Measurements from ENCODE around the gene ZNF683. TPM values are rescaled to one million over a fixed set of nuclear protein-coding genes. Genes with fewer than 3 reads are reported as not detected.
"Not testable (repeated sequence)": the region's sequence is repeated elsewhere in the genome, so short reads cannot be mapped to it uniquely, and the experiment has no call there.

Gene ZNF683
- total RNA-seq = not detected

GRCh38 chr1:26372611-26373010 lies at the start of gene ZNF683:
Gene ZNF683, minus strand, starts transcription at chr1:26372750. Its CDS starts 4,179 bp downstream, at chr1:26368571.
- H3K27me3 ChIP-seq; H3K4me3 ChIP-seq; H3K9me3 ChIP-seq; H3K4me1 ChIP-seq; DNase-seq (ENCODE audit: low spot score in 2 of 2); intact Hi-C loops (cut with DNase I); H3K36me3 ChIP-seq; H3K27ac ChIP-seq: not testable (repeated sequence)

- no peak for DNase-seq (ENCODE audit: low spot score in 2 of 2)
- H3K36me3 ChIP-seq = no peaks in the 10 kb centered on the region
- intact Hi-C loops (cut with DNase I) = no loop called here
- no peaks in the 10 kb centered on the region for H3K4me1 ChIP-seq
- H3K27ac ChIP-seq = no peak overlapping the region
- H3K4me3 ChIP-seq = no peak overlapping the region
- no peaks in the 10 kb centered on the region for H3K9me3 ChIP-seq
- TF ChIP-seq, protein P1, sequence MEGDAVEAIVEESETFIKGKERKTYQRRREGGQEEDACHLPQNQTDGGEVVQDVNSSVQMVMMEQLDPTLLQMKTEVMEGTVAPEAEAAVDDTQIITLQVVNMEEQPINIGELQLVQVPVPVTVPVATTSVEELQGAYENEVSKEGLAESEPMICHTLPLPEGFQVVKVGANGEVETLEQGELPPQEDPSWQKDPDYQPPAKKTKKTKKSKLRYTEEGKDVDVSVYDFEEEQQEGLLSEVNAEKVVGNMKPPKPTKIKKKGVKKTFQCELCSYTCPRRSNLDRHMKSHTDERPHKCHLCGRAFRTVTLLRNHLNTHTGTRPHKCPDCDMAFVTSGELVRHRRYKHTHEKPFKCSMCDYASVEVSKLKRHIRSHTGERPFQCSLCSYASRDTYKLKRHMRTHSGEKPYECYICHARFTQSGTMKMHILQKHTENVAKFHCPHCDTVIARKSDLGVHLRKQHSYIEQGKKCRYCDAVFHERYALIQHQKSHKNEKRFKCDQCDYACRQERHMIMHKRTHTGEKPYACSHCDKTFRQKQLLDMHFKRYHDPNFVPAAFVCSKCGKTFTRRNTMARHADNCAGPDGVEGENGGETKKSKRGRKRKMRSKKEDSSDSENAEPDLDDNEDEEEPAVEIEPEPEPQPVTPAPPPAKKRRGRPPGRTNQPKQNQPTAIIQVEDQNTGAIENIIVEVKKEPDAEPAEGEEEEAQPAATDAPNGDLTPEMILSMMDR (IDR thresholded peaks at IDR 0.05) = no peak
- peaks cover 11% of the 10 kb centered on the region for H3K27me3 ChIP-seq
Measured at GRCh38 chr1:26419494-26419893, 46.9 kb upstream of the ZNF683 start.

GRCh38 chr1:26418865-26419349 lies 46.4 kb upstream of the ZNF683 start:
- TF ChIP-seq, protein P1 (IDR thresholded peaks at IDR 0.05) = no peak
- H3K9me3 ChIP-seq = no peaks in the 10 kb centered on the region
- H3K27me3 ChIP-seq = peaks cover 11% of the 10 kb centered on the region
- intact Hi-C loops (cut with DNase I) = no loop called here
- H3K4me1 ChIP-seq = no peaks in the 10 kb centered on the region
- H3K27ac ChIP-seq = no peak overlapping the region
- no peak for DNase-seq (ENCODE audit: low spot score in 2 of 2)
- H3K36me3 ChIP-seq = no peaks in the 10 kb centered on the region
- no peak overlapping the region for H3K4me3 ChIP-seq

DNA sequence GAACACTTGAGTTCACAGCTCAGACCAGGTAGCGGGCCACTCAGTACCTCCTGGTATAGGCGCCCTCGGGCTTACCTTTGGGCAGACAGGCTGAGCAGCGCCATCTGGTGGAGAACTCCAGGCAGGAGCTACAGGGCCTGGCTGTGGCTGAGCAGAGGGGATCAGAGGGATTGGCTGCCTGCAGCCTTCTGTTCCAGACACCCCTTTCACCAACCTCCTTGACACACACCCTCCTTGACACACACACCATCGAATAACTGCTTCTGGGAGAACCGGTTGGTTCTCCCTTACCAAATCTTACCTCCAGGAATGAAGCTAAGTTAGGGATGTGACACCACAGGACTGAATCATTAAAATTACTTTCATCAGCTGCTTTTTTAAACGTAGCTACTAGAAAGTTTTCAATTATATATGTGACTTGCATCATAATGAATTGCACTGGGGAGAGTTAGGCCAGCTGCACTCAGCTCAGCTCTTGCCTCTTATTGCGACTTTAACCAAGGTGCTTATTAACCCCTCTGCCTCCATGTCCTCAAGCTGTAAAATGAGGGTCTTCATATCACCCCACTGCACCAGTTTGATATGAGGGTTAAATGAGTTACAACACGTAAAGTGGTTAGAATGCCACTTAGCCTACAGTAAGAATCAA lies 44.7 kb upstream of the ZNF683 start:
- Histone ChIP-seq H3K36me3 (no peaks in the 10 kb centered on the region), H3K27ac (no peak overlapping the region), H3K4me1 (no peaks in the 10 kb centered on the region), H3K9me3 (no peaks in the 10 kb centered on the region), H3K4me3 (no peak overlapping the region), H3K27me3 (peaks cover 11% of the 10 kb centered on the region)
- peak in 1 of 2 donors; percentile 72 for DNase-seq (ENCODE audit: low spot score in 2 of 2)
- TF ChIP-seq, protein P1 (IDR thresholded peaks at IDR 0.05) = peak; percentile 35 to 65 (median 59)
- intact Hi-C loops (cut with DNase I) = no loop called here

DNA sequence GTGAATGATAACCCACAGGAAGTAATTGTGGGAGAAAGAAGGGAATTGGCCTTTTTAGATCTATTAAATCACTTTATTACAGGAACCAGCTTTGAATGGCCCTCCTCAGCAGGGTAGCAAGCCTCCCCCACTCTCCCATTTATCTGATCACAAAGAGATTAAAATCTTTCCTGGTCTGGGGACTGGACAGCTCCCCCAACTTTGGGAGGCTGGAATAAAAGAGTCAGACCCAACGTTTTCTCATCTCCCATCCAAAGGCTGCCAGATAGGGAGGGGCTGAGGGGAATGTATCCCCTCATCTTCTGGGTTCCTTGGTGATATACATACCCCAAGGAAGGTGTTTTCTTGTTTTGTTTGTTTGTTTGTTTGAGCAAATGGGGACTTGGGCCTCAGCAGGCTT lies 40.5 kb upstream of the ZNF683 start:
- no peaks in the 10 kb centered on the region for H3K4me1 ChIP-seq
- H3K36me3 ChIP-seq = no peaks in the 10 kb centered on the region
- peaks cover 25% of the 10 kb centered on the region for H3K27me3 ChIP-seq
- DNase-seq (ENCODE audit: low spot score in 2 of 2) = no peak
- H3K27ac ChIP-seq = no peak overlapping the region
- no peaks in the 10 kb centered on the region for H3K9me3 ChIP-seq
- intact Hi-C loops (cut with DNase I) = no loop called here
- H3K4me3 ChIP-seq = no peak overlapping the region
- TF ChIP-seq, protein P1 (IDR thresholded peaks at IDR 0.05) = no peak

DNA sequence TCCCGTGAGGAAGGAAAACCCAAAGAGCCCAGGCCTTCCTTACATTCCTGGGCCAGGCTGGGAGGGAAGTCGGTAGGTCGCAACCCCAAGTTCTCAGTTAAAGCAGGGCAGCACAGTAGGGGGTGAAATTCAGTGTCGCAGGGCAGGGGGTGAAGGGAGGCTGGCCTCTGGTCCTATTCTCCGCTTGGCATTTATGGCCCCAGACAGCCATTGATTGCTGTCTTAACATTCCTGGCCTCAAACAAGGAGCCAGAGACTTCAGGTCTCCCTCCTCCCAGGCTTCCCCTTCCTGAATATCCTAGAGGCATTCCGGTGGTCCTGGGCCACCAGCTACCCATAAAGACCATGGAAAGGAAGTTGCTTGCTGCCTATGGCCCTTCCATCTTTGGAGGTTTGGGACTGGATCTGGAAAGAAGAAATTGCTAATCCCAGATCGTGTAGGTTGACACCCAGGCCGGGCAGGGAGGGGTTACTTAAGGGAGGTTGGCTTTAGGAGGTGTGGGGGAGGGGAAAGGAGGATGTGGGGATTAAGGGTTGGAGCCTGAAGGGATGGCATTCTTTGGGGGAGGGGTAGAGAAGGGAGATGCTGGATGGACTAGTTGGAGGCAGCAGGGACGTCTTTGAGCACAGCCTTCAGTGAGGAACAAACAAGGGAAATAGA lies 39.8 kb upstream of the ZNF683 start:
- Histone ChIP-seq H3K4me1 (no peaks in the 10 kb centered on the region), H3K27ac (no peak overlapping the region), H3K4me3 (no peak overlapping the region), H3K27me3 (peaks cover 25% of the 10 kb centered on the region), H3K9me3 (no peaks in the 10 kb centered on the region), H3K36me3 (no peaks in the 10 kb centered on the region)
- intact Hi-C loops (cut with DNase I) = no loop called here
- TF ChIP-seq, protein P1 (IDR thresholded peaks at IDR 0.05) = no peak
- DNase-seq (ENCODE audit: low spot score in 2 of 2) = no peak

Data from ascending aorta (tissue), 2 donors.